Heart left ventricle (tissue), 16 donors: Measurements from ENCODE around the gene MFSD2A. TPM values are rescaled to one million over a fixed set of nuclear protein-coding genes. Genes with fewer than 3 reads are reported as not detected.
"Not testable (repeated sequence)": the region's sequence is repeated elsewhere in the genome, so short reads cannot be mapped to it uniquely, and the experiment has no call there.

Experiments used
- ATAC-seq, 4 donors: fragments of 200-7000 bp; cut with Tn5 transposase; one replicate each; pipeline ENCODE4 v1.9.1; 2020 to 2022; ENCODE audit warnings: moderate library complexity in 4 of 4, mild to moderate bottlenecking in 3 of 4, moderate number of reproducible peaks in 1 of 4
- DNase-seq, 5 donors: peaks; one replicate each; pipeline ENCODE4 v3.0.0-alpha.2; 2020
- H3K27ac ChIP-seq, 12 donors: fragments of 200-600 bp; sonication (generic) in 4 of 12; one replicate each; pipeline versions ENCODE4 v1.5.0 to v1.8.0; 2016 to 2022; ENCODE audit warnings: mild to moderate bottlenecking in 2 of 12
- H3K27me3 ChIP-seq, 9 donors: fragments of 200-600 bp; sonication (generic) in 2 of 9; one replicate each; pipeline versions ENCODE4 v1.5.1 to v1.8.0; 2016 to 2022; ENCODE audit warnings: mild to moderate bottlenecking in 3 of 9
- H3K36me3 ChIP-seq, 9 donors: fragments of 200-600 bp; sonication (generic) in 2 of 9; one replicate each; pipeline versions ENCODE4 v1.5.0 to v1.8.0; 2018 to 2022; ENCODE audit warnings: mild to moderate bottlenecking in 2 of 9
- H3K4me1 ChIP-seq, 12 donors: fragments of 200-600 bp; sonication (generic) in 4 of 12; one replicate each; pipeline versions ENCODE4 v1.5.0 to v1.8.0; 2016 to 2022; ENCODE audit warnings: mild to moderate bottlenecking in 3 of 12
- H3K4me3 ChIP-seq, 12 donors: fragments of 200-600 bp; sonication (generic) in 4 of 12; one replicate each; pipeline versions ENCODE4 v1.5.0 to v1.8.0; 2017 to 2022; ENCODE audit warnings: mild to moderate bottlenecking in 9 of 12, moderate library complexity in 4 of 12
- H3K9me3 ChIP-seq, 12 donors: fragments of 200-600 bp; sonication (generic) in 4 of 12; one replicate each; pipeline versions ENCODE4 v1.5.0 to v1.8.0; 2016 to 2022; ENCODE audit warnings: mild to moderate bottlenecking in 1 of 12
- CTCF ChIP-seq, 12 donors: fragments of 200-600 bp; sonication (generic) in 4 of 12; IDR thresholded peaks; one replicate each; pipeline versions ENCODE4 v1.5.0 to v1.8.0; 2018 to 2022; ENCODE audit warnings: antibody characterized with exemption in 12 of 12, mild to moderate bottlenecking in 5 of 12
- POLR2A ChIP-seq, 2 donors: fragments of 450-650 bp; IDR thresholded peaks; one replicate each; pipeline ENCODE4 v1.6.1; 2017; ENCODE audit warnings: antibody characterized with exemption in 2 of 2, mild to moderate bottlenecking in 2 of 2, moderate library complexity in 2 of 2
- WGBS, 4 donors: extraction: QIAGEN DNeasy Blood & Tissue Kit in 2 of 4; methylation state at CpG; one replicate each; pipeline versions ENCODE4 v1.1.5 to v1.1.7; 2013 to 2018; 5-methylcytosine and 5-hydroxymethylcytosine counted together
- intact Hi-C, 10 donors: fragments of 100-400 bp; cut with DNase I; formaldehyde crosslinking; loops; one replicate each; pipeline versions ENCODE4 v1.11.1 to v1.14.2; 2022
- polyA plus RNA-seq, 2 donors: library from polyadenylated mRNA; stranded (reverse); fragments of 200-250 nt; gene quantifications; one replicate each; pipeline ENCODE4 v1.2.3, GENCODE V29; 2013
- total RNA-seq, 9 donors: library from RNA; depleted of rRNA in 2 of 9; stranded (reverse); fragments of >200 nt in 2 of 9; fragmentation: NEBNext Ultra II Directional in 3 of 9; extraction: Animal tissue kit (Norgen Biotek cat#: 25700) in 3 of 9; gene quantifications; one replicate each; pipeline versions ENCODE4 v1.1.0 to v1.2.4, GENCODE V29; 2016 to 2023
- donor health status: ischemic (EF 13 %, LVEDD 7.1; RV severe dilation, severe dysfunction).
- donor health status: healthy with polysubstance abuse.
- donor health status: DM: no; HTN: yes; CAD: no.
- donor health status: DM: no; HTN: no; CAD: no.
- donor health status: ischemic (EF 25% LVEDD 6.9; RV normal size, moderate dysfunction).
- donor health status: ischemic (EF 25% LVEDD 5.7; RV mildly dilated, moderate dysfunction).
- donor health status: healthy.
- donor health status: DM: yes; HTN: yes; CAD: no.
- donor health status: ischemic (EF 35%, LVEDD 5.7; RV mildly dilated, moderate dysfunction).
- donor health status: nonischemic (EF 11% LVEDD 7.7; RV severe dilation, severe dysfunction).
- donor health status: DM: yes; HTN: yes; CAD: no.
- donor health status: PGD.
- donor health status: ischemic (EF 29% LVEDD 5.4; RV normal size, mild dysfunction).
- donor health status: nonischemic (EF 23%, LVEDD 6.1; RV moderate dilation, normal function).

The MFSD2A gene
- total and polyA plus RNA-seq, 11 donors, result 0.11 to 12.7 (median 0.96) TPM

DNA sequence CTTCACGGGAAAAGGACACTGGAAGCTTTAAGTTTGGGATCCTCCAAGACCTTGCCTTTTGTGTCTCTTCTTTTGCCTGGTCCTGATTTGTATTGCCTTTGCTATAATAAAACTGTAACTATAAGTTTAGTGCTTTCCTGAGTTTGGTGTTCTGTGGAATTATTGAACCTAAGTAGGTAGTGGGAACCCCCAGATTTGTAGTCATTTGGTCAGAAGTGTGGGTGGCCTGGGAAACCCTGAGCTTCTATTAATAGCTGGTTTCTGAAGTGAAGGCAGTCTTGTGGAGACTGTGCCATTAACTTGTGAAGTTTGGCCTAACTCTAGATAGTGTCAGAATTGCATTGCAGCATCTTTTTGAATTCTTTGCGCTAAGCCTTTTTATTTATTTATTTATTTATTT lies 46.4 kb upstream of the MFSD2A start:
- no peaks in the 10 kb centered on the region for H3K36me3 ChIP-seq
- no peak for DNase-seq
- WGBS, 4 donors, result 89 to 96% (median 95%) methylated on average over 2 of the region's 2 CpGs
- intact Hi-C loops, result no loop called here
- no peak overlapping the region for H3K4me3 ChIP-seq
- ATAC-seq, result no peak
- no peak for TF ChIP-seq CTCF (IDR thresholded peaks at IDR 0.05)
- TF ChIP-seq POLR2A (IDR thresholded peaks at IDR 0.05), result no peak
- peaks cover 0 to 15% (median 0%) of the 10 kb centered on the region in 12 donors for H3K4me1 ChIP-seq
- H3K27me3 ChIP-seq, result peaks cover 0 to 29% (median 0%) of the 10 kb centered on the region in 9 donors
- H3K27ac ChIP-seq, result no peak overlapping the region
- H3K9me3 ChIP-seq, result peaks cover 0 to 10% (median 3%) of the 10 kb centered on the region in 12 donors

DNA sequence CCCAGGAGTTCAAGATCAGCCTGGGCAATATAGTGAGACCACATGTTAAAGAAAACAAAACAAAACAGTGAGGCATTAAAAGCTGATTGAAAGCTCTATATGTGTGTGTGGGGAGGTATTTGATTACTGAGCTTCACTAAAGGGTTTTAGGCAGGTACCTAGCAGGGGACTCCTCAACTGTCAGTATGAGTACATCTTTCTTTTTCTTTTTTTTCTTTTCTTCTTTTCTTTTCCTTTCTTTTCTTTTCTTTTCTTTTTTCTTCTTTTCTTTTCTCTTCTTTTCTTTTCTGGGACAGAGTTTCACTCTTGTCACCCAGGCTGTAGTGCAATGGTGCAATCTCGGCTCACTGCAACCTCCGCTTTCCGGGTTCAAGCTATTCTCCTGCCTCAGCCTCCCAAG lies 44.7 kb upstream of the MFSD2A start:
- peaks cover 0 to 10% (median 3%) of the 10 kb centered on the region in 12 donors for H3K9me3 ChIP-seq
- no peak for TF ChIP-seq CTCF (IDR thresholded peaks at IDR 0.05)
- TF ChIP-seq POLR2A (IDR thresholded peaks at IDR 0.05), result no peak
- no peaks in the 10 kb centered on the region for H3K36me3 ChIP-seq
- H3K4me1 ChIP-seq, result peaks cover 0 to 15% (median 0%) of the 10 kb centered on the region in 12 donors
- peaks cover 0 to 20% (median 0%) of the 10 kb centered on the region in 9 donors for H3K27me3 ChIP-seq
- intact Hi-C loops, result no loop called here
- ATAC-seq (no peak), DNase-seq (no peak)
- 95 to 97% (median 97%) methylated on average over 3 of the region's 3 CpGs for WGBS, 4 donors
- H3K27ac ChIP-seq, result no peak overlapping the region
- H3K4me3 ChIP-seq, result no peak overlapping the region

DNA sequence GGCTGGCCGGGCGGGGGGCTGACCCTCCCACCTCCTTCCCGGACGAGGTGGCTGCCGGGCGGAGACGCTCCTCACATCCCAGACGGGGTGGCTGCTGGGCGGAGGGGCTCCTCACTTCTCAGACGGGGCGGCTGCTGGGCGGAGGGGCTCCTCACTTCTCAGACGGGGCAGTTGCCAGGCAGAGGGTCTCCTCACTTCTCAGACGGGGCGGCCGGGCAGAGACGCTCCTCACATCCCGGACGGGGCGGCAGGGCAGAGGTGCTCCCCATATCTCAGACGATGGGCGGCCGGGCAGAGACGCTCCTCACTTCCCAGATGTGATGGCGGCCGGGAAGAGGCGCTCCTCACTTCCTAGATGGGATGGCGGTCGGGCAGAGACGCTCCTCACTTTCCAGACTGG lies 41.8 kb upstream of the MFSD2A start:
- intact Hi-C loops, H3K9me3 ChIP-seq: not testable (repeated sequence)

DNA sequence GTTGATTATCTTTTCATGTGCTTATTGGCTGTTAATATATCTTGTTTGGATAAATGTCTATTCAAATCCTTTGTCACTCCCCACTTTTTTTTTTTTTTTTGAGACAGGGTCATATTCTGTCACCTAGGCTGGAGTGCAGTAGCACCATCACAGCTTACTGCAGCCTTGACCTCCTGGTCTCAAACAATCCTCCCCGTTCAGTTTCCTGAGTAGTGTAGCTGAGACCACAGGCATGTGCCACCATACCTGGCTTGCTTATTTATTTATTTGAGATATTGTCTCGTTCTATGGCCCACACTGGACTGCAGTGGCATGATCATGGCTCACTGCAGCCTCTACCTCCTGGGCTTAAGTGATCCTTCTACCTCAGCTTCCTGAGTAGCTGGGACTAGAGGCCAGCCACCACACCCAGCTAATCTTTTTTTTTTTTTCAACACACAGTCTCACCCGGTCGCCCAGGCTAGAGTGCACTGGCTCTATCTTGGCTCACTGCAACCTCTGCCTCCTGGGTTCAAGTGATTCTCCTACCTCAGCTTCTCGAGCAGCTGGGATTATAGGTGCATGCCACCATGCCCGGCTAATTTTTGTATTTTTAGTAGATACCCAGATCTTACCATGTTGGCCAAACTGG lies 39.3 kb upstream of the MFSD2A start:
- no peak for ATAC-seq
- Histone ChIP-seq H3K4me1 (no peaks in the 10 kb centered on the region), H3K27me3 (peaks cover 0 to 15% (median 0%) of the 10 kb centered on the region in 9 donors), H3K27ac (no peak overlapping the region), H3K36me3 (no peaks in the 10 kb centered on the region), H3K4me3 (no peak overlapping the region), H3K9me3 (no peaks in the 10 kb centered on the region)
- no peak for DNase-seq
- intact Hi-C loops, result loop anchor here in 2 of 10 donors (5.0 kb wide), 2 partner anchors 57 to 117 kb away; no protein-coding TSS in a partner anchor
- 84 to 88% (median 84%) methylated on average over 5 to 6 of the region's 6 CpGs for WGBS, 4 donors
- no peak for TF ChIP-seq POLR2A (IDR thresholded peaks at IDR 0.05)
- TF ChIP-seq CTCF (IDR thresholded peaks at IDR 0.05), result no peak

More for the DNA sequence above, 41.8 kb upstream of the MFSD2A start:
- ATAC-seq, H3K4me3 ChIP-seq, DNase-seq, H3K27ac ChIP-seq, H3K4me1 ChIP-seq, H3K36me3 ChIP-seq: not testable (repeated sequence)
- 92 to 96% methylated on average over 23 to 30 of the region's 30 CpGs; no CpG with 5 or more reads in 2 of the 4 donors for WGBS, 4 donors
- peaks cover 0 to 16% (median 0%) of the 10 kb centered on the region in 9 donors for H3K27me3 ChIP-seq
